Heart left ventricle (tissue), 16 donors: ENCODE results near the gene RGMA. TPM values are rescaled to one million over a fixed set of nuclear protein-coding genes. Genes with fewer than 3 reads are reported as not detected.

Experiments
- ATAC-seq, 4 donors: fragments of 200-7000 bp; cut with Tn5 transposase; one replicate each; pipeline ENCODE4 v1.9.1; 2020 to 2022; ENCODE audit warnings: moderate library complexity in 4 of 4, mild to moderate bottlenecking in 3 of 4, moderate number of reproducible peaks in 1 of 4
- DNase-seq, 5 donors: peaks; one replicate each; pipeline ENCODE4 v3.0.0-alpha.2; 2020
- H3K27ac ChIP-seq, 12 donors: fragments of 200-600 bp; sonication (generic) in 4 of 12; one replicate each; pipeline versions ENCODE4 v1.5.0 to v1.8.0; 2016 to 2022; ENCODE audit warnings: mild to moderate bottlenecking in 2 of 12
- H3K27me3 ChIP-seq, 9 donors: fragments of 200-600 bp; sonication (generic) in 2 of 9; one replicate each; pipeline versions ENCODE4 v1.5.1 to v1.8.0; 2016 to 2022; ENCODE audit warnings: mild to moderate bottlenecking in 3 of 9
- H3K36me3 ChIP-seq, 9 donors: fragments of 200-600 bp; sonication (generic) in 2 of 9; one replicate each; pipeline versions ENCODE4 v1.5.0 to v1.8.0; 2018 to 2022; ENCODE audit warnings: mild to moderate bottlenecking in 2 of 9
- H3K4me1 ChIP-seq, 12 donors: fragments of 200-600 bp; sonication (generic) in 4 of 12; one replicate each; pipeline versions ENCODE4 v1.5.0 to v1.8.0; 2016 to 2022; ENCODE audit warnings: mild to moderate bottlenecking in 3 of 12
- H3K4me3 ChIP-seq, 12 donors: fragments of 200-600 bp; sonication (generic) in 4 of 12; one replicate each; pipeline versions ENCODE4 v1.5.0 to v1.8.0; 2017 to 2022; ENCODE audit warnings: mild to moderate bottlenecking in 9 of 12, moderate library complexity in 4 of 12
- H3K9me3 ChIP-seq, 12 donors: fragments of 200-600 bp; sonication (generic) in 4 of 12; one replicate each; pipeline versions ENCODE4 v1.5.0 to v1.8.0; 2016 to 2022; ENCODE audit warnings: mild to moderate bottlenecking in 1 of 12
- POLR2A ChIP-seq, 2 donors: fragments of 450-650 bp; IDR thresholded peaks; one replicate each; pipeline ENCODE4 v1.6.1; 2017; ENCODE audit warnings: antibody characterized with exemption in 2 of 2, mild to moderate bottlenecking in 2 of 2, moderate library complexity in 2 of 2
- WGBS, 4 donors: extraction: QIAGEN DNeasy Blood & Tissue Kit in 2 of 4; methylation state at CpG; one replicate each; pipeline versions ENCODE4 v1.1.5 to v1.1.7; 2013 to 2018; 5-methylcytosine and 5-hydroxymethylcytosine counted together
- intact Hi-C, 10 donors: fragments of 100-400 bp; cut with DNase I; formaldehyde crosslinking; loops; one replicate each; pipeline versions ENCODE4 v1.11.1 to v1.14.2; 2022
- polyA plus RNA-seq, 2 donors: library from polyadenylated mRNA; stranded (reverse); fragments of 200-250 nt; gene quantifications; one replicate each; pipeline ENCODE4 v1.2.3, GENCODE V29; 2013
- total RNA-seq, 9 donors: library from RNA; depleted of rRNA in 2 of 9; stranded (reverse); fragments of >200 nt in 2 of 9; fragmentation: NEBNext Ultra II Directional in 3 of 9; extraction: Animal tissue kit (Norgen Biotek cat#: 25700) in 3 of 9; gene quantifications; one replicate each; pipeline versions ENCODE4 v1.1.0 to v1.2.4, GENCODE V29; 2016 to 2023
- TF ChIP-seq, protein P1 (sequence below), 12 donors: fragments of 200-600 bp; sonication (generic) in 4 of 12; IDR thresholded peaks; one replicate each; pipeline versions ENCODE4 v1.5.0 to v1.8.0; 2018 to 2022; ENCODE audit warnings: antibody characterized with exemption in 12 of 12, mild to moderate bottlenecking in 5 of 12
- donor health status: ischemic (EF 13 %, LVEDD 7.1; RV severe dilation, severe dysfunction).
- donor health status: healthy with polysubstance abuse.
- donor health status: DM: no; HTN: yes; CAD: no.
- donor health status: DM: no; HTN: no; CAD: no.
- donor health status: ischemic (EF 25% LVEDD 6.9; RV normal size, moderate dysfunction).
- donor health status: ischemic (EF 25% LVEDD 5.7; RV mildly dilated, moderate dysfunction).
- donor health status: healthy.
- donor health status: DM: yes; HTN: yes; CAD: no.
- donor health status: ischemic (EF 35%, LVEDD 5.7; RV mildly dilated, moderate dysfunction).
- donor health status: nonischemic (EF 11% LVEDD 7.7; RV severe dilation, severe dysfunction).
- donor health status: DM: yes; HTN: yes; CAD: no.
- donor health status: PGD.
- donor health status: ischemic (EF 29% LVEDD 5.4; RV normal size, mild dysfunction).
- donor health status: nonischemic (EF 23%, LVEDD 6.1; RV moderate dilation, normal function).

Gene RGMA
- total and polyA plus RNA-seq, 11 donors = 4.7 to 20.8 (median 14.8) TPM

DNA sequence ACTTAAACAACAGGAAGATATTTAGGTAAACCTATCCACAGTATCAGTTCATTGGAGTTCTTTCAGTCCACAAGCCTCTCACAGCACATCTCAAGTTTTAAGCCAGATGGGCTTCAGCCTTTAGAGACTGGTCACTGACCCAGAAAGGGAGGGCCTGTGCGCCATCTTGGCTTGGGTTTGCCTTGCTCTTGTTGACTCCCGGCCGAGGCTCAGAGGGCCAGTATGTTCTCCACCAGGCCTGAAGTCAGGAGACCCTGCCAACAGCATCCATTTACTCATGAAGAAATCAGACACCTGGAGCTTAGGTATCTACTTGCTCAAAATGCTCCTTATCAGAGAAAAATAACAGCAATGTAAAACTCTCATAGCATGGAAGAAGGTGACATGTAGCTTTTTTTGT is 6.2 kb downstream of the RGMA start:
- H3K27ac ChIP-seq = no peak overlapping the region
- peaks cover 0 to 6% (median 3%) of the 10 kb centered on the region in 12 donors for H3K4me1 ChIP-seq
- ATAC-seq = no peak

DNA sequence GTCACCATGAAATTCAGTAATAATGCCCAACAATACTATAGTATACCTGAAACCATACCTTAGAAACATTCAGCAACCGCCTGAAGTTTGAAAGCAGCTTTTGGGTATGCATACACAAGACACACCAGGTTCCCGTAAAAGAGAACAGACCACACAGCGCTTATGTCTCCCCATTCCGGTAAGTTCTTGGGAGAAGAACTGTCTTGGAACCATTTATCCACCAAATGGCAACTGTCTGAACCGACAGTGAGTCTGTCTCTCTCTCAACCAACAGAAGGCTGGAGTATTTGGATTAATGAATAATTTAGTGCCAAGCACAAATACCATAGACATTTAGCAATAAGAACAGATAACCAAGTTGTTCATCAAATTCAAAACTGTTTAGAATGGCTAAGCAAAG is 7.6 kb downstream of the RGMA start:
- Histone ChIP-seq H3K4me1 (no peaks in the 10 kb centered on the region), H3K9me3 (no peaks in the 10 kb centered on the region), H3K27me3 (peaks cover 0 to 15% (median 0%) of the 10 kb centered on the region in 9 donors), H3K36me3 (no peaks in the 10 kb centered on the region), H3K4me3 (no peak overlapping the region), H3K27ac (peak overlapping the region in 1 of 12 donors; percentile 42)
- 84 to 91% (median 91%) methylated on average over 5 of the region's 5 CpGs for WGBS, 4 donors
- DNase-seq = no peak
- TF ChIP-seq, protein P1, sequence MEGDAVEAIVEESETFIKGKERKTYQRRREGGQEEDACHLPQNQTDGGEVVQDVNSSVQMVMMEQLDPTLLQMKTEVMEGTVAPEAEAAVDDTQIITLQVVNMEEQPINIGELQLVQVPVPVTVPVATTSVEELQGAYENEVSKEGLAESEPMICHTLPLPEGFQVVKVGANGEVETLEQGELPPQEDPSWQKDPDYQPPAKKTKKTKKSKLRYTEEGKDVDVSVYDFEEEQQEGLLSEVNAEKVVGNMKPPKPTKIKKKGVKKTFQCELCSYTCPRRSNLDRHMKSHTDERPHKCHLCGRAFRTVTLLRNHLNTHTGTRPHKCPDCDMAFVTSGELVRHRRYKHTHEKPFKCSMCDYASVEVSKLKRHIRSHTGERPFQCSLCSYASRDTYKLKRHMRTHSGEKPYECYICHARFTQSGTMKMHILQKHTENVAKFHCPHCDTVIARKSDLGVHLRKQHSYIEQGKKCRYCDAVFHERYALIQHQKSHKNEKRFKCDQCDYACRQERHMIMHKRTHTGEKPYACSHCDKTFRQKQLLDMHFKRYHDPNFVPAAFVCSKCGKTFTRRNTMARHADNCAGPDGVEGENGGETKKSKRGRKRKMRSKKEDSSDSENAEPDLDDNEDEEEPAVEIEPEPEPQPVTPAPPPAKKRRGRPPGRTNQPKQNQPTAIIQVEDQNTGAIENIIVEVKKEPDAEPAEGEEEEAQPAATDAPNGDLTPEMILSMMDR (IDR thresholded peaks at IDR 0.05) = no peak
- TF ChIP-seq POLR2A (IDR thresholded peaks at IDR 0.05) = no peak
- ATAC-seq = no peak
- intact Hi-C loops = loop anchor here in 6 of 10 donors (5.0 to 10.0 kb wide), 5 partner anchors 253 to 903 kb away; no protein-coding TSS in a partner anchor

More for the DNA sequence above, 6.2 kb downstream of the RGMA start:
- intact Hi-C loops = loop anchor here in 6 of 10 donors (5.0 to 10.0 kb wide), 5 partner anchors 252 to 902 kb away; no protein-coding TSS in a partner anchor
- Histone ChIP-seq H3K36me3 (no peaks in the 10 kb centered on the region), H3K9me3 (no peaks in the 10 kb centered on the region), H3K27me3 (peaks cover 0 to 27% (median 6%) of the 10 kb centered on the region in 9 donors), H3K4me3 (no peak overlapping the region)
- DNase-seq = no peak
- TF ChIP-seq POLR2A (IDR thresholded peaks at IDR 0.05) = no peak
- TF ChIP-seq, protein P1 (IDR thresholded peaks at IDR 0.05) = no peak
- 94 to 100% (median 95%) methylated on average over 1 to 3 of the region's 3 CpGs for WGBS, 4 donors

DNA sequence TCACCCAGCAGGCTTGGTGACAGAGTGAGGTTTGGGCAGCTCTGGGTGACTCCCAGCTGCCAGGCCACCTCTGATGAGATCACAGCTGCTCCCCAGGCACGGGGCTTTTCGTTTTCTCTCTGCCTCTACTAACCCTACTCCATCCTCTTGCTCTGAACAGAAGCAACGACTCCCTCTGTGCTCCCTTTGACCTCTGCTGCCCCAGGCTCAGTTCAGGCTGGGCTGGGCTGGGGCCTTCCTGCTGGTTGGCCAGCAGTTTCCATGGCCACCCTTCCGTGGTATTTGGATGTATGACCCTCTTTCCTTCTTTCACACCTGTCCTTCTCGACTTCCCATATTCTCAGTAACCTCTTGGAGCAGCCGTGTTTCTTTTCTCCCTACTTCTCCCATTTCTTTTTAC is 8.6 kb downstream of the RGMA start:
- Histone ChIP-seq H3K9me3 (no peaks in the 10 kb centered on the region), H3K27me3 (peaks cover 0 to 6% (median 0%) of the 10 kb centered on the region in 9 donors), H3K27ac (peak overlapping the region in 1 of 12 donors; percentile 51), H3K4me3 (no peak overlapping the region), H3K36me3 (no peaks in the 10 kb centered on the region), H3K4me1 (no peaks in the 10 kb centered on the region)
- intact Hi-C loops = loop anchor here in 6 of 10 donors (5.0 to 10.0 kb wide), 5 partner anchors 254 to 904 kb away; no protein-coding TSS in a partner anchor
- WGBS, 4 donors = 66 to 72% (median 67%) methylated on average over 6 of the region's 6 CpGs
- TF ChIP-seq, protein P1 (IDR thresholded peaks at IDR 0.05) = no peak
- no peak for TF ChIP-seq POLR2A (IDR thresholded peaks at IDR 0.05)
- DNase-seq = no peak
- no peak for ATAC-seq

DNA sequence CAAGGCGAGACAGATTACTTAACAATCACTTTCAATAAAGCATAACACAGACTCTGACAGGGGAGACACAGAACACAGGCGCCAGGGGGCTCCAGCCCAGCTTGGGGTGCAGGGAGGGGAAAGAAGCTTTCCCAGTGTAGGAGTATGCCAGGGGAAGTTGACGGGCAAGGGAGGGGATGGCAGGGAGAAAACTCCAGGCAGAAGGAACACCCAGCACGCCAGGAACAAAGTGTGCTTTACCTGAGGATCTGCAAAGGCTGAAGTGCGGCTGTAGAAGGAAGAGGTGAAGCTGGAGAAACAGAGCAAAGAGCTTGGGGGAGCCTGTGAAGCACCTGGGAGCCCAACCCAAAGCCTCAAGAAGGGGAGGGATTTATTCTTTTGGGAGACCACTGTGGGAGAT is 12.1 kb downstream of the RGMA start:
- TF ChIP-seq POLR2A (IDR thresholded peaks at IDR 0.05) = no peak
- TF ChIP-seq, protein P1 (IDR thresholded peaks at IDR 0.05) = no peak
- intact Hi-C loops = no loop called here
- Histone ChIP-seq H3K36me3 (no peaks in the 10 kb centered on the region), H3K27me3 (peaks cover 0 to 34% (median 0%) of the 10 kb centered on the region in 9 donors), H3K9me3 (no peaks in the 10 kb centered on the region), H3K27ac (peak overlapping the region in 1 of 12 donors; percentile 67), H3K4me1 (peaks cover 0 to 18% (median 6%) of the 10 kb centered on the region in 12 donors), H3K4me3 (no peak overlapping the region)
- 89 to 94% (median 92%) methylated on average over 5 of the region's 5 CpGs for WGBS, 4 donors
- no peak for DNase-seq
- no peak for ATAC-seq
